ENCODE results near the gene ARHGAP26. TPM values are rescaled to one million over a fixed set of nuclear protein-coding genes. Genes with fewer than 3 reads are reported as not detected.

The ARHGAP26 gene
- total and polyA plus RNA-seq, 2 donors (not counting 3 experiments of a cell fraction or from before 2014, with no cell fraction given): 3.1 to 16.2 TPM

- no peak overlapping the region for H3K9ac ChIP-seq (replicated peaks; ENCODE audit: extremely low read depth, insufficient read depth, low read length)
- intact Hi-C loops (cut with micrococcal nuclease): no loop called here
- dilution Hi-C loops (cut with MboI; ENCODE audit: extremely low pct_ligation_motif_present, low sequenced_read_pairs): no loop called here
- POLR2A ChIA-PET: no interaction called here
- DNase-seq (ENCODE audit: low read depth, low spot score) (no peak), FAIRE-seq (no peak)
- TF ChIP-seq POLR2A (IDR thresholded peaks at IDR 0.05; ENCODE audit: low read depth, low read length) (no peak), JUN (IDR thresholded peaks at IDR 0.05; ENCODE audit: borderline replicate concordance, insufficient read depth, insufficient read length, low read depth) (no peak), CTCF (IDR thresholded peaks at IDR 0.05; ENCODE audit: extremely low read depth in 1 of 2, insufficient read depth in 1 of 2, low read depth in 1 of 2, low read length in 2 of 2) (no peak), MAX (IDR thresholded peaks at IDR 0.05; ENCODE audit: insufficient read depth, insufficient read length) (no peak), FOS (IDR thresholded peaks at IDR 0.05; ENCODE audit: borderline replicate concordance, insufficient read depth, low read length) (no peak), GATA2 (IDR thresholded peaks at IDR 0.05; ENCODE audit: insufficient read depth, insufficient read length, low read depth, low read length) (no peak), POLR2AphosphoS5 (IDR thresholded peaks at IDR 0.05; ENCODE audit: insufficient read depth, low read depth, low read length) (no peak), MYC (IDR thresholded peaks at IDR 0.05; ENCODE audit: low read depth, low read length) (no peak), EZH2 (IDR thresholded peaks at IDR 0.05; ENCODE audit: borderline replicate concordance, low read depth, low read length, severe bottlenecking) (no peak)
- H3K27ac ChIP-seq (ENCODE audit: insufficient read depth, low read depth, low read length): no peak overlapping the region
- H3K9me1 ChIP-seq (replicated peaks; ENCODE audit: control insufficient read depth, extremely low read depth, insufficient read depth, low read length): no peaks in the 10 kb centered on the region
- BruUV-seq (replicated peaks): no TSS peak
- CTCF ChIA-PET: no interaction called here
- H4K20me1 ChIP-seq (replicated peaks; ENCODE audit: control insufficient read depth, extremely low read depth, insufficient read depth, low read length): no peaks in the 10 kb centered on the region
- no peak overlapping the region for H3K4me3 ChIP-seq (replicated peaks in 1 of 3; ENCODE audit: insufficient read depth in 1 of 3, low read depth in 1 of 3, low read length in 3 of 3)
- no peaks in the 10 kb centered on the region for H3K4me1 ChIP-seq (ENCODE audit: control insufficient read depth, extremely low read depth, insufficient read depth, low read length)
- H3K79me2 ChIP-seq (ENCODE audit: control insufficient read depth, insufficient read depth, low read length): no peaks in the 10 kb centered on the region
- no peaks in the 10 kb centered on the region for H3K9me3 ChIP-seq (replicated peaks; ENCODE audit: control insufficient read depth, insufficient read depth, low read length)
- H3K27me3 ChIP-seq (ENCODE audit: control insufficient read depth in 2 of 2, insufficient read depth in 2 of 2, low read length in 2 of 2): no peaks in the 10 kb centered on the region
- no peak overlapping the region for H2AFZ ChIP-seq (ENCODE audit: low read depth, low read length)
- H3K36me3 ChIP-seq (ENCODE audit: control insufficient read depth in 2 of 2, extremely low read depth in 1 of 2, insufficient read depth in 2 of 2, low read length in 2 of 2): no peaks in the 10 kb centered on the region
- no peak overlapping the region for H3K4me2 ChIP-seq (ENCODE audit: insufficient read depth, low read length)
These were observed 460.5 kb downstream of the ARHGAP26 start for GRCh38 chr5:143230676-143230996.
